Measurements from ENCODE around the gene LINGO1. TPM values are rescaled to one million over a fixed set of nuclear protein-coding genes. Genes with fewer than 3 reads are reported as not detected.

LINGO1 gene
- total and polyA plus RNA-seq, 9 of the 15 experiments (the other 6 are each of a cell fraction or from before 2014, with no cell fraction given): 0.07 to 15.3 (median 2.1) TPM

GRCh38 chr15:77622209-77622933 is 10.3 kb downstream of the LINGO1 start:
- intact Hi-C loops (cut with micrococcal nuclease): no loop called here
- peak; percentile 53 for ATAC-seq
- TF ChIP-seq ZNF3 (CRISPR knock-in tag; IDR thresholded peaks at IDR 0.05) (no peak), FOXJ3 (CRISPR knock-in tag; IDR thresholded peaks at IDR 0.05) (no peak), MLLT1 (IDR thresholded peaks at IDR 0.05) (no peak), ATF1 (CRISPR knock-in tag; IDR thresholded peaks at IDR 0.05) (no peak), ATF1 (tag; IDR thresholded peaks at IDR 0.05) (no peak), MXD1 (CRISPR knock-in tag; IDR thresholded peaks at IDR 0.05; ENCODE audit: borderline replicate concordance, poor library complexity, severe bottlenecking) (no peak), SMARCA4 (IDR thresholded peaks at IDR 0.05) (peak; percentile 45; the same call in 1 of the 2 replicates), ATF6 (CRISPR knock-in tag; IDR thresholded peaks at IDR 0.05) (peak; percentile 46; the same call in 1 of the 2 replicates), PYGO2 (tag; IDR thresholded peaks at IDR 0.05) (no peak), SIRT6 (IDR thresholded peaks at IDR 0.05; ENCODE audit: low read depth, low read length) (no peak), ZNF76 (CRISPR knock-in tag; IDR thresholded peaks at IDR 0.05; ENCODE audit: borderline replicate concordance) (no peak), ZFP30 (CRISPR knock-in tag; IDR thresholded peaks at IDR 0.05; ENCODE audit: borderline replicate concordance) (no peak), MYC (IDR thresholded peaks at IDR 0.05; ENCODE audit: low read depth, low read length) (peak; percentile 45; the same call in 1 of the 2 replicates), MYC (CRISPR knock-in tag; IDR thresholded peaks at IDR 0.05; ENCODE audit: borderline replicate concordance, low read depth) (no peak), ZBTB8A (IDR thresholded peaks at IDR 0.05; ENCODE audit: partially characterized antibody) (no peak), RBM15 (IDR thresholded peaks at IDR 0.05; ENCODE audit: insufficient read depth, low read length) (no peak), THAP7 (CRISPR knock-in tag; IDR thresholded peaks at IDR 0.05) (no peak), NFRKB (IDR thresholded peaks at IDR 0.05; ENCODE audit: low read depth) (peak; percentile 83), SRSF1 (IDR thresholded peaks at IDR 0.05; ENCODE audit: low read depth, low read length) (no peak)

More at GRCh38 chr15:77622209-77622933, 10.3 kb downstream of the LINGO1 start:
- Histone ChIP-seq H3K79me2 (ENCODE audit: control insufficient read depth, insufficient read depth, low read length) (peaks cover 27% of the 10 kb centered on the region; the same call in 2 of the 3 replicates), H2AFZ (ENCODE audit: low read depth, low read length) (peak overlapping the region; percentile 89), H3K9ac (ENCODE audit: insufficient read depth in 1 of 2, low read depth in 2 of 2, low read length in 2 of 2) (peak overlapping the region; percentile 72 to 81), H3K4me1 (replicated peaks in 1 of 2; ENCODE audit: control insufficient read depth in 2 of 2, insufficient read depth in 2 of 2, low read length in 2 of 2) (peaks cover 44 to 69% of the 10 kb centered on the region in 2 experiments), H3K27ac (ENCODE audit: extremely low read depth, low read depth, low read length) (peak overlapping the region; percentile 86), H3K36me3 (ENCODE audit: control insufficient read depth, insufficient read depth, low read length) (no peaks in the 10 kb centered on the region; the same call in 2 of the 3 replicates), H3K9me1 (ENCODE audit: control insufficient read depth, insufficient read depth, low read length) (peaks cover 2% of the 10 kb centered on the region), H3K9me3 (replicated peaks; ENCODE audit: control insufficient read depth, insufficient read depth, low read depth, low read length) (no peaks in the 10 kb centered on the region), H4K20me1 (replicated peaks; ENCODE audit: control insufficient read depth, insufficient read depth, low read length) (no peaks in the 10 kb centered on the region), H3K4me3 (peak overlapping the region; percentile 5; the same call in 1 of the 2 replicates), H3K27me3 (ENCODE audit: control insufficient read depth in 2 of 2, insufficient read depth in 2 of 2, low read length in 2 of 2) (no peaks in the 10 kb centered on the region), H3K4me2 (ENCODE audit: insufficient read depth, low read length) (peak overlapping the region; percentile 76)
- ChIA-PET CTCF (ENCODE audit: low intra/inter-chr PET ratio) (no interaction called here), POLR2A (interaction anchor here (0.8 to 1.5 kb wide), 3 partner anchors 11 to 171 kb away, joined by 5 to 8 read pairs (median 6); partner anchors contain the start of gene LINGO1)
- no TSS peak for BruUV-seq (replicated peaks)
- FAIRE-seq (peak; percentile 79), DNase-seq (ENCODE audit: extremely low read depth in 1 of 4, low spot score in 3 of 4) (peak; percentile 67 to 87 (median 74))
- 3% methylated on average over 16 of the region's 22 CpGs for WGBS (ENCODE audit: insufficient coverage, low coverage, missing lambda C conversion rate)
- in situ Hi-C loops (cut with MboI): no loop called here
